Measurements from ENCODE around the gene RALB. TPM values are rescaled to one million over a fixed set of nuclear protein-coding genes. Genes with fewer than 3 reads are reported as not detected.
"Not testable (repeated sequence)": the region's sequence is repeated elsewhere in the genome, so short reads cannot be mapped to it uniquely, and the experiment has no call there.

RALB gene
- total RNA-seq, 1 donor from 2014 or later = 41.7 TPM

DNA sequence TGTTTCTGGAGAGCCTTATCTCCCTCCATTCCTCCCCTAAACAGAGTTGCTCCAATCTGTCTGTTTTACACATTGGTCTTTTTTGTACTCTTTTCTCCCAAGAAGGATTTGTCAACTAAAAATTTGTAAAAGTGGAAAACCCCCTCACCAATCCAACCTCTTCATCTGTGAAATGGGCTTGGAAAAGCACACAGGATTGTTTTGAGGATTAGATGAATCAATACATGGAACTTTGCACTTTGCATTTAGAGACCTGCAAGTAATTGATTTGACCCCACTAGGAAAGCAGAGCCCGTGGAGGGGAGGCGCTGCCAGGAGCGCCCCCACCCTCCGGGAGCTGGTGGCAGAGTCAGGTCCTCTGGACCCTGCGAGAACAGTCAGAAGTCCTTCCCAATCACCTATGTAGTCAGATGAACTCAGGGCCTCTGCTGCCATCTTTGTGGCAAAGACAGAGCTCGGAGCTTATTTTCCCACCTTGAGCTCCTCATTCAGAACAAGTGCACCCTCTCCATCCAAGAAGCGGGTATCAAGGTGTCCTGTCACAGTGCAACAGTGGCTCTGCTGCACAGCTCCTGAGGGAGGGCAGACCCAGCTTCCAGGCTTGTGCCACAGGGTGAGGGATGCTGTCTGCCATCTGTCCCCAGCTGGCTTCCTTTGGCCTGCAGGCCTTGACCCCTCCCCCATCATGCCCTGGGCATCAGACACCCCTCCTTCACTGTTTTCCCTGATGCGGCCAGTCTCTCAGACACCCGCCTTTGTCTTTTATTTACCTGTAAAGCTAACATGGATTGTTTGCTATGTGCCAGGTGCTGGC, 27.7 kb upstream of the RALB start:
- DNase-seq = no peak

DNA sequence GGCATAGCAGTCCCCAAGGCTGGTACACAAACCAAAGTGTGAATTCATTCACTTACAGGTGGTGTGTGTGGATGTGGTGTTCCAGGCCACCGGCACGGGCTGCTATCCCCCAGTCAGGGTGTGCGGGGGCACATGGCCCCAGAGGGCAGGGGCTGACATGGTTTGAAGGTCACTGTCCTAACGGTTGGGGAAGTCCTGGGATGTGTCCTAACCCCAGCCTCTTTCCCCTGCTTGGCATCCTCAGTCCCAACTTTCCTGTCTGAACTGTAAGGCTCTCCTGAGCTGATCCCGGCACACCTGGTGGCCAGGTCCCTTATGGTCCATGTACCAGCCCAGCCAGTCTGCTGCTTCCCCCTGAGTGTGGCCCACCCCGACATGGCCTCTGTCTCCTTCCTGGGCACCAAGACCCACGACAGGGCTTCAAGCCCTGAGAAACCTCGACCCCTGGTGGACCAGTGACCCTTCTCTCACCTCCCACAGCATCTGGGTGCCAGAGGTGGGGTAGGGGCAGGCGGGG, 27.0 kb upstream of the RALB start:
- no peak for DNase-seq

- no peak for DNase-seq
Observed at GRCh38 chr2:120226316-120226715, 26.3 kb upstream of the RALB start.

- no peak for DNase-seq
Observed at GRCh38 chr2:120227111-120227991, 25.3 kb upstream of the RALB start.

- no peak for DNase-seq
Observed at GRCh38 chr2:120228503-120228902, 24.1 kb upstream of the RALB start.

DNA sequence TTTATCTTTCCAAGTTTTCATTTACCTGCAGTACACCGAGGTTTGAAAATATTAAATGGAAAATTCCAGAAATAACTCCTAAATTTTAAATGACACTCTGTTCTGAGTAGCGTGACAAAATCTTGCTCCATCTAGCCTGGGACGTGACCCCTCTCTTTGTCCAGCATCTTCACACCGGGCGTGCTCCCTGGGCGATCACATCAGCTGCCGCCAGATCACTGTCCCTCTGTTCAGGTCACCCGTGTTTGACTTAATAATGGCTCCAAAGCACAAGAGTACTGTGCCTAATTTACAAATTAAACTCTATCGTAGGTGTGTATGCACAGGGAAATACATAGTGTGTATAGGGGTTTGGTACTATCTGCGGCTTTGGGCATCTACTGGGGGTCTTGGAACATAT, 23.3 kb upstream of the RALB start:
- DNase-seq = no peak

DNA sequence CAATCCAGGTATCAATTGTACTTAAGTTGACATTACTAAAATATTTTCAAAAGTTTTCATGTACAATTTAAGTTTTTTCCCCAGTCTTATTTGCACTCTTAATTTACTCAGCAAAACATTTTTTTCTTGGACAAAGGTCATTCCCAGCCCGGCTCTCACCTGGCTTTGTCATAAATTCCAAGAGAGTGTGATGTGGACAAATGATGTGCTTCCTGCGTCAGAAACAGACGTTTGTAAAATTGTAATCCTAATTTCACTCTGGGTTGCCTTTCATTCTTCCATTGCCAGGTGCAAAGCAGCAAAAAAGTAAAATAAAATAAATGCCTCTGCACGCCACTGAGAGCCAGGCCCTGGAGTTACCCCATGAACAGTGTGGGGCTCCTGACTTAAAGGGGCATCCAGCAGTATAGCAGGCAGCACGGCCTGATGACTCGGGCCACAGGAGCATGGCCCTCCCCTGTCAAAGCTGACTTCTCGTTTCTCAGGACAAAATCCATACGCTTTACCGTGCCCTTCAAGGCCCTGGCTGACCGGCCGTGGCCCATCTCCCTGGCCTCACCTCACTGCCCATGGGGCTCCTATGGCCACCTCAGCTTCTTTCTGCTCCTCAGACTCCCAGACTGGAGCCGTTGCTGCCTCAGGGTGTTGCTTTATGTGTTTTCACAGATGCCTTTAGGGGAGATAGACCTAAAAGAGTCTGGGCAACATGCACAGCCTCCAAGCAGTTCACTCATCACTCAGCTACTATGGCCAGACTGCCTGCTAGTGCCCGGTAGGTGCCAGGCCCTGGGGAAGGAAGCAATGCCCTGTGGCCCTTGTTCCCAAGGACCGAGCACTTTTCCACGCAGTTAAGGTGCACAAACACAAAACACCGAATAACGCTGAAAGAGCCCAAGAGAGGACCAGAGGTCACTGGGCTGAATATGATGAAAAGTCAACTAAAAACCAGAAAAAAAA, 21.9 kb upstream of the RALB start:
- no peak for DNase-seq

DNA sequence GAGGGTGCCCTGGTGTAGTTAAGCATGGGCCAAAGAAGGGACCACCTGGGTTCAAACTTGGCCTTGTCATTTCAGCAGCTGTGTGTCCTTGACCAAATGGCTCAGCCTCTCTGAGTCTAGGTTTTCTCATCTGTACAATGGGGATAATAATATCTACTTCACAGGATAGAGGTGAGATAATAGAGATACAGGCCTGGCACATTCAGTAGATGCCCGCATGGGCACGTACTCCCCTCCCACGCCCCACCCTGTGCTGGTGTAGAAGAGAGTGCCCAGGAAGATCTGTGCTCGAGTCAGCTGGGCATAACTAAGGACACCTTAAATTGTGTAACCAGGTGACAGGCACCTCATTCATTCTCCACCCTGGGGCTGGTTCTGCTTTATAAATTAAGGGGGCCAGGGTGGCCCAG, 21.1 kb upstream of the RALB start:
- DNase-seq = no peak

DNA sequence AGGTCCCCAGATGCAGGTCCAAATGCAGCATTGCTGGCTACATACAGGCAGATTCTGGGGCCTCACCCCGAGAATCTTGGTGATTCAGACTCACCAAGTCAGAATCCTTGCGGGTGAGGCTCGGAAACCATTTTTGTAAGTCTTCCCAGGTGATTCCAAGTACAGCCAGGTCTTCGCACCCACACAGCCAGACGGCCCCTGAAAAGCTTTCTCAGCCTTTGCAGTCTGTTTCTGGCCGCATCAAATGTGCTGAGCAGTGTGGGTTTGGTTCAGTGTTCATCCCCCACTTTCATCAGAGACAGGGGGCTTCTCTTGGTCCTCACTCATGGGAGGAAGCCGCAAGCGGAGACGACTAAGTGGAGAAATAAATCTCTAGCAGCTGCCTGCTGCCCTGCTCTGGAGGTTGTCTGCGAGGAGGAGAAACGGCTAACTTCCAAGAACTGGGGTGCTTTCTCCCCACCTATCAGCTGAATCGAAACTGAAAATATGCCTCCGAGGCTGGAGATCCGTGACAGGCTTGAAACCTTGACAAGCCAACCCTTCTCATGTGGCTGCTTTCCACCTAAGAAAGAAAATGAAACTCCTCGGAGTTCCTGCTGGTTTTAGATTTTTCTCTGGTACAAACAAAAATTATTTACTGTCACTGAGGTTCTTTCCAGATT, 20.5 kb upstream of the RALB start:
- DNase-seq = no peak

GRCh38 chr2:120233292-120233691, 19.4 kb upstream of the RALB start:
- no peak for DNase-seq

DNA sequence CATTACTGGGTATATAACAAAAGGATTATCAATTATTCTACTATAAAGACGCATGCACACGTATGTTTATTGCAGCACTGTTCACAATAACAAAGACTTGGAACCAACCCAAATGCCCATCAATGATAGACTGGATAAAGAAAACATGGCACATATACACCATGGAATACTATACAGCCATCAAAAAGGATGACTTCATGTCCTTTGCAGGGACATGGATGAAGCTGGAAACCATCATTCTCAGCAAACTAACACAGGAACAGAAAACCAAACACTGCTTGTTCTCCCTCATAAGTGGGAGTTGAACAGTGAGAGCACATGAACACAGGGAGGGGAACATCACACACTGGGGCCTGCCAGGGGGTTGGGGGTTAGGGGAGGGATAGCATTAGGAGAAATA, 17.5 kb upstream of the RALB start:
- not testable (repeated sequence) for DNase-seq

DNA sequence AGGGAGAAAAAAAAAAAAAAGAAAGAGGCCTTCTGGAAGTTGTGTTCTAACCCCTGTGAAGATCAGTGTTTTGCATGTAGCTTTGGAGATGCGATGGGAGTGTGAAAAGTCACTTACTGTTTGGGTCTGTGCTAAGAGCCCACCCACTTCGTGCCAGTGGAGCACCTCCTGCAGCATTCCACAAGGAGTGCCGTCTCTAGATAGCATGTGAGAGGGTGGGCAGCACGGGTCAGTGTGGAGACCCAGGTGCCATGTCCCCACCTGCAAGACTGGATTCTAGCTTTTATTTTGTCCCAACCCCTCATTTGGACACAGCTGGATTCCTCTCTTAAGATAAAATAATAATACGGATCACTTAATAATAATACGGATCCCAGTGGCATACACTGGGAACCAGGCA, 17.0 kb upstream of the RALB start:
- no peak for DNase-seq

DNA sequence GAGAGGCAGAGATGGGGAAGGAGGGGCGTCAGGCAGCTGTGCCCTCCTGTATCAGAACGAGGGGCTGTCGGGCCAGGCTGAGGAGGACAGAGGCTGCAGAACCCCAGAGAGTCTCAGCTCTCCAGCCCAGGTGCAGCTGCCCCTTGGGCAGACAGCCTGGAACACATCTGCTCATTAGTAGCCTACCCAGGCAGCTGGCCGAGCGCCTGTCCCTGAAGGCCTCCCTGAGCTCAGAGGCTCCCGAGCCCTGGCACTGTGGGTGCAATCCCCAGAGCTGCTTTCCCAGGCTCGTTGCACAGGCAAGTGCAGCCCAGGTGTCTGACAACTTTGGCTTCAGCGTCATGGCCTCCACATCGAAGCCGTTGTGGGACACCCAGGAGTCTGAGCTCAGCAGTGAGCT, 16.3 kb upstream of the RALB start:
- DNase-seq = no peak

- no peak for DNase-seq
Observed at GRCh38 chr2:120236791-120237190, 15.9 kb upstream of the RALB start.

GRCh38 chr2:120237491-120237902, 15.2 kb upstream of the RALB start:
- no peak for DNase-seq

- DNase-seq = no peak
Observed at GRCh38 chr2:120238728-120239487, 13.7 kb upstream of the RALB start.

- peak; percentile 50 for DNase-seq
Observed at GRCh38 chr2:120239488-120240287, 13.0 kb upstream of the RALB start.

- DNase-seq = no peak
Observed at GRCh38 chr2:120240901-120241429, 11.7 kb upstream of the RALB start.

GRCh38 chr2:120241684-120242083, 11.0 kb upstream of the RALB start:
- DNase-seq = no peak

DNA sequence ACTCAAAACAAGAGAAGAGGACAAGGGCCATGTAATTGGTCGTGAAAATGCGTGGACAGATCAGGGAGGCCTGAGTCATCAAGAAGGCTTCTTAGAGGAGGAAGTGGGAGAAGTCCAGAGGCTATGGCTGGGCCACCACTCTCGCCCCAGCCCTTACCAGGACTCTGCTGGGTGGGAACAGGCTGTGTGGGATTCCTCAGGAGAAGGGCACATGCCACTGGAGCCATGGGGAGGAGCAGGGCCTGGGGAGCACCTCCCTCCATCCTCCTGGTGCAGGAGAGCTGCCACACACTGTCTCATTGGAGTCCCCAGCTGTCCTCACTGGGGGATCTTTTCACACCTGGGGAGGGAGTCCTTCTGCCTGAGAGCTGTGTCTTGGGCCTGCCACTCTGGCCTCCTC, 9.4 kb upstream of the RALB start:
- DNase-seq = no peak
